ENCODE results near the gene CXCL11. TPM values are rescaled to one million over a fixed set of nuclear protein-coding genes. Genes with fewer than 3 reads are reported as not detected.

The CXCL11 gene
- total RNA-seq, 1 donor from 2014 or later: not detected

DNA sequence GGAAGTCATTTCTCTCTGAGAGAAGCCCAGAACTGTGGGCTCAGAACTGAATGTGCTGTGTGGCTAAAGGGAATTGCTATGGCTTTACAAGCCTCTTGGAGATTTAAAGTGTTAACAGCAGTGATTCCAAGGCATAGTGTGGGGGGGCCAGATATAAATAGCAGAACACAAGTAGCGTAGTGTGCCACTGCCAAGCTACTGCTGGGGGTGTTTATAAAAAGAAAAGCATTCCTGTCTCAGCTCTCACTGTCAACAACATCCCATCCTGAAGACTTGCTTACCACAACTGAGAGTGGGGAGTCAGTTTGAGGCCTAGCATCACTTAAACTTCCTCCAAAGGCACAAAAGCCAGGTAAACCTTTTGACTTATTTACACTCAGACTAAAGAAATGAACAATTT, 38.6 kb upstream of the CXCL11 start, which contains the start of gene ART3:
Gene ART3 (plus strand): TSS at position 242 of the 400 bp plus-strand sequence. CDS start 1,181 bp downstream, outside the sequence.
- no peak for TF ChIP-seq CTCF (IDR thresholded peaks at IDR 0.05)

DNA sequence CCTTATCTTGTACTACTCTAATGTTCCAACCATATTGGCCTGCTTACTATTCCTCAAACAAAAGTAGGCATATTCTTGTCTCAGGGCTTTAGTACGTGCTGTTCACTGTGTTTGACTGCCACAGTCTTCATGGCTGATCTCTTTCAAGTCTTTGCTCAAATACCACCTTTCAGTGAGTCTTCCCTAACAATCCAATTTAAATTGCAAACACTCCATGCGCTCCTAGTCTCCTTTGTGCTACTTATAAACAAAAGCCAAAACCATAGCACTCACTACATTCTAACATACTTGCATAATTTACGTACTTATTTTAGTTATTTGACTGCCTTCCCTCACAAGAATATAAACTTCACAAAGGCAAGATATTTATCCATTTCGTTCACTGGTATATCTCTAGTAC, 36.9 kb upstream of the CXCL11 start:
- POLR2A ChIA-PET: no interaction called here
- ATAC-seq (ENCODE audit: low read depth) (no peak), DNase-seq (no peak)
- CTCF ChIA-PET: interaction anchor here (0.7 kb wide), 1 partner anchor 77 kb away, joined by 4 read pairs; no protein-coding TSS in a partner anchor
- no peak overlapping the region for H3K27ac Mint-ChIP-seq
- no peaks in the 10 kb centered on the region for H3K9me3 Mint-ChIP-seq
- H3K36me3 Mint-ChIP-seq (ENCODE audit: low read depth): no peaks in the 10 kb centered on the region
- intact Hi-C loops (cut with micrococcal nuclease): no loop called here
- no peaks in the 10 kb centered on the region for H3K4me1 Mint-ChIP-seq
- H3K4me3 Mint-ChIP-seq: no peak overlapping the region
- no peak for TF ChIP-seq CTCF (IDR thresholded peaks at IDR 0.05)
- no peaks in the 10 kb centered on the region for H3K27me3 Mint-ChIP-seq

More for the DNA sequence above, 38.6 kb upstream of the CXCL11 start, which contains the start of gene ART3:
- intact Hi-C loops (cut with micrococcal nuclease): no loop called here
- Mint-ChIP-seq H3K4me3 (no peak within 1 kb of the TSS), H3K9me3 (no peaks in the 10 kb centered on the region), H3K27ac (no peak within 1 kb of the TSS), H3K4me1 (no peaks in the 10 kb centered on the region), H3K36me3 (ENCODE audit: low read depth) (no peaks in the 10 kb centered on the region), H3K27me3 (peaks cover 6% of the 10 kb centered on the region)
- ATAC-seq (ENCODE audit: low read depth) (no peak), DNase-seq (no peak)
- ChIA-PET CTCF (interaction anchor here (1.3 kb wide), 1 partner anchor 78 kb away, joined by 9 read pairs; no protein-coding TSS in a partner anchor), POLR2A (no interaction called here)

- no peak for TF ChIP-seq CTCF (IDR thresholded peaks at IDR 0.05)
- no peaks in the 10 kb centered on the region for H3K9me3 Mint-ChIP-seq
- CTCF ChIA-PET: interaction anchor here (0.9 to 6.6 kb wide), 8 partner anchors 13 to 172 kb away, joined by 3 to 117 read pairs (median 5); partner anchors contain the start of gene SDAD1
- POLR2A ChIA-PET: no interaction called here
- no peaks in the 10 kb centered on the region for H3K36me3 Mint-ChIP-seq (ENCODE audit: low read depth)
- H3K27ac Mint-ChIP-seq: no peak overlapping the region
- DNase-seq: peak; percentile 25
- ATAC-seq (ENCODE audit: low read depth): peak; percentile 87
- peaks cover 3% of the 10 kb centered on the region for H3K4me1 Mint-ChIP-seq
- intact Hi-C loops (cut with micrococcal nuclease): loop anchor here (1.0 to 5.0 kb wide), 4 partner anchors 72 to 172 kb away; partner anchors contain the start of gene NUP54
- H3K27me3 Mint-ChIP-seq: no peaks in the 10 kb centered on the region
- no peak overlapping the region for H3K4me3 Mint-ChIP-seq
Measured at GRCh38 chr4:76067652-76068286, 31.9 kb upstream of the CXCL11 start.

- TF ChIP-seq CTCF (IDR thresholded peaks at IDR 0.05): no peak
- no peaks in the 10 kb centered on the region for H3K36me3 Mint-ChIP-seq (ENCODE audit: low read depth)
- H3K4me3 Mint-ChIP-seq: no peak overlapping the region
- H3K9me3 Mint-ChIP-seq: no peaks in the 10 kb centered on the region
- H3K27ac Mint-ChIP-seq: no peak overlapping the region
- ChIA-PET CTCF (interaction anchor here (1.1 to 6.6 kb wide), 6 partner anchors 71 to 171 kb away, joined by 3 to 117 read pairs (median 6); no protein-coding TSS in a partner anchor), POLR2A (interaction anchor here (1.0 kb wide), 1 partner anchor 82 kb away, joined by 3 read pairs; the partner anchor contains the start of gene NUP54)
- peaks cover 10% of the 10 kb centered on the region for H3K4me1 Mint-ChIP-seq
- ATAC-seq (ENCODE audit: low read depth): no peak
- no peaks in the 10 kb centered on the region for H3K27me3 Mint-ChIP-seq
- intact Hi-C loops (cut with micrococcal nuclease): loop anchor here (5.0 kb wide), 1 partner anchor 81 kb away; the partner anchor contains the start of gene NUP54
- DNase-seq: no peak
Measured at GRCh38 chr4:76066546-76066945, 30.7 kb upstream of the CXCL11 start.

DNA sequence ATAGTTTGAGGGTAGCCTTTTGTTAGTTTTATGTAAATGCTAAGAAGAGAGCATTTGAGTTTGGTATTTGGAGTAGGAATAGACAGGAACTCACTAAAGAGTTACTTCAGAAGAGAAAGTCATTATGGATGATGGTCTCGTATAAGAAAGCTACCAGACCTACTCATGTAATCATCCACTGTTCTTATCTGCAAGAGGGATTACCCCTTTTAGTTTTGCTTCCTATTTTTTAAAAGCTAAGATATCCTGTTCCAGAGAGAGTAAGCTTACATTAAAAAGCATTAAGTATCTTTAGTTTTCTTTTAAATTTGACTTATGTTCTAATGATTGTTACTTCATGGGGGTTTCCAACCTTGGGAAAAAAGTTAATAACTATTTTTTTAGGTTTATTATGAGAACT, 26.1 kb upstream of the CXCL11 start:
- CTCF ChIA-PET: interaction anchor here (0.9 to 4.1 kb wide), 3 partner anchors 66 to 144 kb away, joined by 4 to 58 read pairs (median 8); partner anchors contain the start of gene SDAD1
- no peaks in the 10 kb centered on the region for H3K36me3 Mint-ChIP-seq (ENCODE audit: low read depth)
- H3K4me1 Mint-ChIP-seq: peaks cover 42% of the 10 kb centered on the region
- ATAC-seq (ENCODE audit: low read depth): peak; percentile 96
- peak overlapping the region; percentile 75 for H3K27ac Mint-ChIP-seq
- no peaks in the 10 kb centered on the region for H3K9me3 Mint-ChIP-seq
- peak overlapping the region; percentile 49 for H3K4me3 Mint-ChIP-seq
- no peaks in the 10 kb centered on the region for H3K27me3 Mint-ChIP-seq
- no peak for TF ChIP-seq CTCF (IDR thresholded peaks at IDR 0.05)
- intact Hi-C loops (cut with micrococcal nuclease): loop anchor here (2.0 kb wide), 1 partner anchor 39 kb away; the partner anchor contains the start of gene CXCL10
- no peak for DNase-seq
- POLR2A ChIA-PET: interaction anchor here (0.6 to 2.5 kb wide), 12 partner anchors 8 to 1800 kb away, joined by 3 to 23 read pairs (median 6); partner anchors contain the start of genes NAAA, NUP54 and SDAD1
